DLD1 (cell line): Measurements from ENCODE around the gene NEAT1.

Experiments
- in situ Hi-C: cut with HindIII; loops from 2 replicates; pipeline ENCODE4 v1.10.0; 2017; ENCODE audit warnings: low sequenced_read_pairs

Gene NEAT1

DNA sequence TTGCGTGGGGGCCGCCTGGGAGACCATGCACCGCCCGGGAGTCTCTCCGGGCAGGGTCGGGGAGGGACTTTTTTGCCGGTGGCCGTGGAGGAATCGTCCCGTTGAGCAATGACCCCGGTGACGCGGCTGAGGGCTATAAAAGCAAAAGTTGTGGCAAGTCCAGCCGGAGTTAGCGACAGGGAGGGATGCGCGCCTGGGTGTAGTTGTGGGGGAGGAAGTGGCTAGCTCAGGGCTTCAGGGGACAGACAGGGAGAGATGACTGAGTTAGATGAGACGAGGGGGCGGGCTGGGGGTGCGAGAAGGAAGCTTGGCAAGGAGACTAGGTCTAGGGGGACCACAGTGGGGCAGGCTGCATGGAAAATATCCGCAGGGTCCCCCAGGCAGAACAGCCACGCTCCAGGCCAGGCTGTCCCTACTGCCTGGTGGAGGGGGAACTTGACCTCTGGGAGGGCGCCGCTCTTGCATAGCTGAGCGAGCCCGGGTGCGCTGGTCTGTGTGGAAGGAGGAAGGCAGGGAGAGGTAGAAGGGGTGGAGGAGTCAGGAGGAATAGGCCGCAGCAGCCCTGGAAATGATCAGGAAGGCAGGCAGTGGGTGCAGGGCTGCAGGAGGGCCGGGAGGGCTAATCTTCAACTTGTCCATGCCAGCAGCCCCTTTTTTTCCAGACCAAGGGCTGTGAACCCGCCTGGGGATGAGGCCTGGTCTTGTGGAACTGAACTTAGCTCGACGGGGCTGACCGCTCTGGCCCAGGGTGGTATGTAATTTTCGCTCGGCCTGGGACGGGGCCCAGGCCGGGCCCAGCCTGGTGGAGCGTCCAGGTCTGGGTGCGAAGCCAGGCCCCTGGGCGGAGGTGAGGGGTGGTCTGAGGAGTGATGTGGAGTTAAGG lies at the start of gene NEAT1:
Gene NEAT1, plus strand, starts transcription at position 166 of the 883 bp plus-strand sequence.
- in situ Hi-C loops: loop anchor here (10.0 kb wide), 1 partner anchor 72 kb away; the partner anchor contains the start of gene MALAT1

DNA sequence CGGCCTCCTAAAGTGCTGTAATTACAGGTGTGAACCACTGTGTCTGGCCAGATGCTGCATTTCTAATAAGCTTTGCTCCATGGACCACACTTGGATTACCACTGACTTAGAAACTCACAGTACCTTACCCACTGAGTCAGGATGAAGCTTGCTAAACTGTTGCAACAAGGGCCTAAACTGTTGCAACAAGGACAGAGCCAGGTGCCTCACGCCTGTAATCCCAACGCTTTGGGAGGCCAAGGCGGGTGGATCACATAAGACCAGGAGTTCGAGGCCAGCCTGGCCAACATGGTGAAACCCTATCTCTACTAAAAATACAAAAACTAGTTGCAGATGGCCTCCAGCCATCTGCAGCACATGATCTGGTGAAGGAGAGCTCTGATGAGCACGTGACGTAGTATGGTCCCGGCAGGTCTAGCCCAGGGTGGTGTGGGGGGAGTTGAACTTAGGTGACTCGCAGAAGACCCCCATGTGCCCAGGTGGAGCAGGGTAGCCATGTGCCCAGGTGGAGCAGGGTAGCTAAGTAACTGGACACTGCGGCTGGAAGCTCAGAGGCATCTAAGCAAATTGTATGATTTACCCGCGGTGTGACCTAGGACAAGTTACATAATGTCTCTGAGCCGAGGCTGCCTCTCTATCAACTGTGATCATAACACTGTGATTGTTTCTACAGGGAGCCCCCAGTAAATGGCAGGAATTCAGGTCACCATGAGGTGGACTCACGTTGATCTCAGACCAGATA lies 48.6 kb upstream of the NEAT1 start:
- in situ Hi-C loops: no loop called here

GRCh38 chr11:65375012-65375411 lies 47.6 kb upstream of the NEAT1 start:
- in situ Hi-C loops: no loop called here

- in situ Hi-C loops: no loop called here
Observed at GRCh38 chr11:65376138-65376713, 46.4 kb upstream of the NEAT1 start.

- in situ Hi-C loops: no loop called here
Observed at GRCh38 chr11:65377036-65377435, 45.6 kb upstream of the NEAT1 start.

GRCh38 chr11:65377777-65378176 lies 44.8 kb upstream of the NEAT1 start:
- in situ Hi-C loops: no loop called here

DNA sequence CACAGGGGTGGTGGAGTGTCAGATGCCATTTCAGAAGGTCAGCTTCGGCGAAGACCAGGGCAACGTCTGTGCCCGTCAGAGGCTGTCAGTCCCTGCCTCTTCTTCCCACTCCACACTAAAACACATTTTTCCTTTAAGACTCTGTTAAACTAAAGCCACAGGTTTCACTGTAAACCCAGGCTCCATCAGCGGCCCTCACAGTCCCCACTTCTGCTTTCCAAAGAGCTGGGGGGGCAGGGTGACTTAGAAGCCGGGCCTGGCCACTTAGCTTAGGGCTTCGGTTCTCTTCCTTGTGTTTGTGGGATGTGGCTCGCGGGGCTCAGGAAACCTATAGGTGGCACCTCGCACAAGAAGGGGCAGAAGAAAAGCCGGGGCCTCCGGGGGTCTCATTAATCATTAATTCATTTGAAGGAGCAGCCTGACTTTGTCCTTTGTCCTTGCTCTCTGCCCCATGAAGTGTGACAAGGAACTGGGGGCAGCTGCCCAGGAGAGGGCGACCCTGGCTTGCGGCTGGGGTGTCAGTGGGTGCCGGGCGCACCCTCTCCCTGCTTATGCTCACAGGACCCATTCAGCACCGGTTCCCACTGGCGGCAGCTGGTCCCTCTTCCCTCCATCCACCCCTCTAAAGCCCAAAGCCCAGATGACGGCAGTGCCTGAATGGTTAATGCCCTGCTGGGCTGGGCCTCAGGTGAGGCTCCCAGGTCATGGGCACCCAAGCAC lies 44.2 kb upstream of the NEAT1 start:
- in situ Hi-C loops: no loop called here

DNA sequence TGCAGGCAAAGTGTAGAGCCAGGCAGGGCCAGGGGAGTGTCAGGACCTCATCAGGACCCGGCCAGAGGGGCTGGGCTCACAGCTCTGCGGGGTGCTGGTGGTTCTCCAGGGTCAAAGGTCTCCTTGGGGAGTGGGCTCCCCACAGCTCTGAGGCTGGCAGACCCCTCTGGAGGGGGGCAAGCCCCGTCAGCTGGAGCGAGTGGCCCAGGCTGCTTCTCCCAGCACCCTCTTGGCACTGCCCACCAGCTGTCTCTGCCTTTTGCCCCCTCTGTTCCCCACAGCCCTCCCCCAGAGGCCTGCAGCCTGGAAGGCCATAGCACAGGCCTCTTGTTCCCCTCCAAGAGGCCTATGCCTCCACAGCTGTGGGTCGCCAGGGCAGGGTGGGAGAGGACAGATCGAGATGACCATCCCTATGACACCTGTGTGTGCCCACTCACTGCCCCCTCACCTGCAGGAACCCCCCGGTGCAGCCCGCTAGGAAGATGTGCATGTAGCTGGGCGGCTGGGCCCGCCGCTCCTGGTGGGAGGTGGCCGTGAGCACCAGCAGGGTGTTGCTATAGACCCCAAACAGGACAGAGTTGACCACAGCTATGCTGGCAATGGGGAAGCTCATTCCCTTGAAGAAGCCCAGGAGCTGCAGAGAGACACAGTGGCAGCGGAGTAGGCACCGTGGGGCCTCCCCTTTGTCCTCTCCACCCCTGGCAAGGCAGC lies 43.5 kb upstream of the NEAT1 start:
- in situ Hi-C loops: no loop called here

- in situ Hi-C loops: no loop called here
Observed at GRCh38 chr11:65379698-65380459, 42.7 kb upstream of the NEAT1 start.

DNA sequence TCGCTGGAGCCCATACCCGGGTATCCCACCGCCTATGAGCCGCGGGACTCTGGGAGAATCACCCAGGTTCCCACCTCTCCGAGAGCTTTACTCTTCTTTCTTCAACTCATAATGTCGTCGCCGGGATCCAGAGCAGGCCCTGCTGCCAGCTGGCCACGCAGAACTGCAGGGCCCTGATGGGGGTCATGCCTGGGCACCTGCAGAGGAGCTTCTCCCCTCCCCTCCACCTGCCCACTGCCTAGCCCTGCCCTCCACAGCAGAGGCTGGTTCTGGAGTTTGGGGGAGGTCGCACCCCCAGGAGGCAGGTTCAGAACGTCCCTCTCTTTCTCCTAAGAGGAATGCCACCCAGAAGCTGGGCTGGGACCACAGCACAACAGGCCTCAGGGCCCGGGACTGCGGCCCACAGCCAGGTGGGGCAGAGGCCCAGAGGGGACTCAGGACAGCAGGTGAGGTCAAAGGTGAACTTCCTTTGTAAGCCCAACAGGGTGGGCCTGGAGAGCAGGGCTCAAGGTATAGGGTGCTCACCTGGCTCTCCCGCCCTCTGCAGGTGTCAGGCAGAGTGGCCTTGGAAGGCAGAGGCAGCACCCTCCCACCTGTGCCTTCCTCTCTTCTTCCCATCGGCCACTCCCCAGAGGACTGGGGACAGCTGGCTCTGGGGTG lies 42.0 kb upstream of the NEAT1 start:
- in situ Hi-C loops: no loop called here

DNA sequence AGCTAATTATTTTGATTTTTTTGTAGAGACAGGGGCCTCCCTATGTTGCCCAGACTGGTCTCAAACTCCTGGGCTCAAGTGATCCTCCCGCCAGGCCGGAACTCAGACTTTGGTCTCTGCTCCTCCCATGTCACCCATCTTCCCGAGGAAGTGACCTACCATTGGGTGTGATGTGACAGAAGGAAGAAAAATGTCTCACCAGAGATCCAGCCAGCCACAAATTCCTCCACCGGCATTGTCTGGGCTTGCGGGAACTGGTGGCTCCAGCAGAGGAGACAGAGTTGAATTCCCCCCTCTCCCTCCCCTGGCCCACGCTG lies 40.9 kb upstream of the NEAT1 start:
- in situ Hi-C loops: no loop called here

GRCh38 chr11:65382033-65382803 lies 40.4 kb upstream of the NEAT1 start, which contains the start of gene SLC25A45:
SLC25A45 (minus strand) TSS chr11:65382646; CDS start chr11:65381951, 695 bp downstream.
- in situ Hi-C loops: no loop called here

GRCh38 chr11:65382804-65383368 lies 39.7 kb upstream of the NEAT1 start:
- in situ Hi-C loops: no loop called here

GRCh38 chr11:65383778-65384177 lies 38.8 kb upstream of the NEAT1 start:
- in situ Hi-C loops: no loop called here

GRCh38 chr11:65384301-65384889 lies 38.2 kb upstream of the NEAT1 start:
- in situ Hi-C loops: no loop called here

GRCh38 chr11:65386307-65387140 lies 36.1 kb upstream of the NEAT1 start, which contains the start of gene FRMD8:
FRMD8 (plus strand) TSS chr11:65386637; CDS start chr11:65387037, 400 bp downstream.
- in situ Hi-C loops: no loop called here

DNA sequence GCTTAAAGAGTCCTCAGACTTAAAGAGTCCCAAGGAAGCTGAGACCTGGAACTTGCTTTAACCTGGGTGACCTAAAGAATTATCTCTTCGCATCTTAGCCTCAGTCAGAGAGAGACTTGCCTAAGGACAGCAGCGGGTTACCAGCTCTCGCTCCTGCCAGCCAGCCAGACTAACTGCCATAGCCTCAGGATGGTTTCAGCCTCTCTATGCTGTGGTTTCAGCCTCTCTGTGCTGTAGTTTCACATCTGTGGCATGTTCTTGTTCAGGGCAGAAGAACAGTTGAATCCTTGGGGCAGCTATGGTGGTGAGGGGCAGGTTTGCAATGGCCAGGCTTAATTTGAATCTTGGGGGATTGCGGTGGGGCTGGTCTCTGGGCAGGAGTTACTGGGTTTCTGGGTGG lies 33.9 kb upstream of the NEAT1 start:
- in situ Hi-C loops: no loop called here
